GM19351 (cell line): Measurements from ENCODE around the gene PCBP3.
"Not testable (repeated sequence)": the region's sequence is repeated elsewhere in the genome, so short reads cannot be mapped to it uniquely, and the experiment has no call there.

Experiments
- ATAC-seq: cut with Tn5 transposase; IDR thresholded peaks from one replicate; pipeline ENCODE4 v1.9.1; 2021; ENCODE audit warnings: mild to moderate bottlenecking, moderate library complexity; ENCODE audit not compliant: unreplicated experiment

Gene PCBP3

GRCh38 chr21:45836694-45837670 lies 193.5 kb downstream of the PCBP3 start:
- ATAC-seq, result no peak

- ATAC-seq, result no peak
These were observed 194.4 kb downstream of the PCBP3 start for GRCh38 chr21:45837936-45838335.

GRCh38 chr21:45838634-45839033 lies 195.1 kb downstream of the PCBP3 start:
- no peak for ATAC-seq

GRCh38 chr21:45839274-45839673 lies 195.7 kb downstream of the PCBP3 start:
- ATAC-seq, result no peak

DNA sequence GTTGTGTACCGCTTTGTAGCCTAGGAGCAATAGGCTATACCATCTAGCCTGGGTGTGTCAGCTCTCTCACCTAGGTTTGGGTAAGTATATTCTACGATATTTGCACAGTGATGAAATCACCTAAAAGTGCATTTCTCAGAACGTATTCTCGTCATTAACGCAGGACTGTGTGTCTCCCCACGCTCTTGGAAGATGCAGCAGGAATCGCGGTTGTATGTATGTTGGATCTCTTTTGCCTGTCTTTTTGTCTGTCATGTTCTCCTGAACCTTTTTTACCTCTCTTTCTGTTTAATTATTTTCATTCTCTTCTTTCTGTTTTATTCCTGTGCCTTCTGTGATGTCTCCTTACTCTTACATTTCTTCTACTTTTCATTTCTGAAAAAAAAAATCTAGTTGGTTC lies 197.5 kb downstream of the PCBP3 start:
- no peak for ATAC-seq

- no peak for ATAC-seq
These were observed 199.9 kb downstream of the PCBP3 start for GRCh38 chr21:45843426-45843825.

GRCh38 chr21:45844181-45844580 lies 200.7 kb downstream of the PCBP3 start:
- ATAC-seq, result no peak

DNA sequence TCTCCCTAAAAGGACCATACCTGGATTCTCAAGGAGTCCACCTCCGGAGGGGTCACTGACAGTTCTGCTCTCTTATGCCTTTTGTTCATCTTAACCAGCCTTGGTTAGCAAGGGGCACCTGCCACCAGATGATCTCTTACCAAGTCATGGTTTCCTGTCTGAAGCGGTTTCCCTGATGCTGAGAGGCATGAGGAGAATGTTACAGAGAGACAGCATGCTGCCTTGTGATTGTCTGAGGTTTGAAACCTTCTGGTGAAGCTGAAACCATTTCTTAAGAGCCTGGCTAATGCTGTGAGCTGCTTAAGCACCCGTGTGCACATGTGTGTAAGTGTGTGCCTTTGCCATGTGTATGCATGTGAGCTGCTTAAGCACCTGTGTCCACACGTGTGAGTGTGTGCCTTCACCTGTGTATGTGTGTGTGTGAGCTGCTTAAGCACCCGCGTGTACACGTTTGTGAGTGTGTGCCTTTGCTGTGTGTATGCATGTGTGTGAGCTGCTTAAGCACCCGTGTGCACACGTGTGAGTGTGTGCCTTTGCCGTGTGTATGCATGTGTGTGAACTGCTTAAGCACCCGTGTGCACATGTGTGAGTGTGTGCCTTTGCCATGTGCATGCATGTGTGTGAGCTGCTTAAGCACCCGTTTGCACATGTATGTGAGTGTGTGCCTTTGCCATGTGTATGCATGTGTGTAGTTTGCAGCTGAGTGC lies 201.7 kb downstream of the PCBP3 start:
- no peak for ATAC-seq

GRCh38 chr21:45845770-45846090 lies 202.2 kb downstream of the PCBP3 start:
- ATAC-seq, result no peak

- no peak for ATAC-seq
These were observed 203.0 kb downstream of the PCBP3 start for GRCh38 chr21:45846373-45847160.

- ATAC-seq, result no peak
These were observed 204.3 kb downstream of the PCBP3 start for GRCh38 chr21:45847870-45848269.

GRCh38 chr21:45848331-45848730 lies 204.8 kb downstream of the PCBP3 start:
- no peak for ATAC-seq

GRCh38 chr21:45848805-45849204 lies 205.3 kb downstream of the PCBP3 start:
- ATAC-seq, result no peak

DNA sequence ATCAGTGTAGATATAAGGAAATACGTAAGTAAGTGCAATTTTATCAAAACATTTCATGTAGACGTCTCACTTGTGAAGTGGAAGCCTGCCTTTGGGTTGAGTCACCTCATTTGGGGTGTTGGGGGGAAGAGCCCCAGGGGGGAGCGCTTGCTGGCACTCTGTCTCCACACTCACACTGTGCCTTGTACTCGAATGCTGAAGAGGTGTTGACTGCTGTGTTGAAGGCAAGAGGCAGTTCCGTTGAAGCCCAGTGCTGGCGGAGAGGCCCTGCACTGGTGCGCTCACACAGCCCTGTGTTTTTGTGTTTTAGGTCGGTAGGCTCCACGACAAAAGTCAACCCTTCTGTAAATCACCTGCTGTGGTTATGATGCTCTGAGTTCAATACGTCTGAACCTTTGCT lies 206.1 kb downstream of the PCBP3 start:
- no peak for ATAC-seq

GRCh38 chr21:45850181-45850580 lies 206.7 kb downstream of the PCBP3 start:
- no peak for ATAC-seq

DNA sequence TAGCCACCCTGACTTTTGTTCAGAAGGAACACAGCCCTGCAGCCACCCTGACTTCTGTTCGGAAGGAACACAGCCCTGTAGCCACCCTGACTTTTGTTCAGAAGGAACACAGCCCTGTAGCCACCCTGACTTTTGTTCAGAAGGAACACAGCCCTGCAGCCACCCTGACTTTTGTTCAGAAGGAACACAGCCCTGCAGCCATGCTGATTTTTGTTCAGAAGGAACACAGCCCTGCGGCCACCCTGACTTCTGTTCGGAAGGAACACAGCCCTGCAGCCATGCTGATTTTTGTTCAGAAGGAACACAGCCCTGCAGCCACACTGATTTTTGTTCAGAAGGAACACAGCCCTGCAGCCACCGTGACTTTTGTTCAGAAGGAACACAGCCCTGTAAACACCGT lies 208.9 kb downstream of the PCBP3 start:
- ATAC-seq, result not testable (repeated sequence)

DNA sequence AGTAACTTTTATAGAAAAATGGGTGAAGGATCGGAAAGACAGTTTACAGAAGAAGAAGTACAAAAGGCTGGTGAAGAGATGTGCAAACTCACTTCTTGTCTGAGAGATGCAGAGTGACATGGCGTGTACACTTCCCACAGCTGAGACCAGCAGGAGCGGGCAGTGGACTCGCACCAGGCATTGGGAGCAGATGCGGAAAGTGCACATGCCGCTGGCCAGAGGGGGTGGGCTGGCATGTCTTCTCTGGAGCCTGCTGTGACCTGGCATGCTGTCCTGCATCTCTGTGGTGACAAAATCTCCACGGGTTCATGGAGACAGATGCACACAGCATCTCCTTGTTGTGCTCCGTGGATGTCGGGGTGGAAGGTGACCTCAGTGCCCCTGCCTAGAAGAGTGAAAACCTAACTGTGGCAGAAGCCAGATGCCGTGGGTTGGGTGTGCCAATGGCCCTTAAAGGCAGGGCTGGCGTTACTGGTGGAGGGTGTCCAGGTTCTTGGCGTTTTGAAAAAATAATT lies 209.4 kb downstream of the PCBP3 start:
- ATAC-seq, result no peak

DNA sequence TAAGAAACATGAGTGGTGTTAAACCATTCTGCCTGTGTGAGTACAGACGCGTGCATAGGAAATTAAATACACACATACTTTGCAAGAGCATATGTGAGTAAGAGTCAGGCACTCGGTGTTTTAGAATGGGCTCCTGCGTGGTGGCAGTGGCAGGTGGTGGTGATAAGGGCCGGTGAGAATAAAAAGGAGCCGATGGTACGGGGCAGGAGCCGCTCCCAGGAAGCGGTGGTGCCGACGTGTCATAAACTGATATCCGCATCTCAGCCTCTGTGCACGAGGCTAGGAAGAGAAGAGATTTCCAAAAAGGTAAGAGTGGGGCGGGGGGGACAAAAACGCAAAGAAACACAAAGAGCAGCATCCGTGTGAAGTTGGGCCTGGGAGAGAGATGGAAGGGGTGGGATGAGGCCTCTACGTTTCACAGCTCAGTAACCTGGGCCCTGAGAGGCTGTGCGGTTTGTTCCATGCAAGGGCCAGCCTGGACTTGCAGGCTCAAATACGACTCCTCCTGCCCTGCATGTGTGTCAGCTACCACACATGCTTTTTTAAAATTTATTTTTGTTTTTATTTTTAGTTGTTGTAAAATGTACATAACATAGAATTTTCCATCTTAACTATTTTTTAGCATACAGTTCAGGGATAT lies 210.3 kb downstream of the PCBP3 start:
- ATAC-seq, result no peak

DNA sequence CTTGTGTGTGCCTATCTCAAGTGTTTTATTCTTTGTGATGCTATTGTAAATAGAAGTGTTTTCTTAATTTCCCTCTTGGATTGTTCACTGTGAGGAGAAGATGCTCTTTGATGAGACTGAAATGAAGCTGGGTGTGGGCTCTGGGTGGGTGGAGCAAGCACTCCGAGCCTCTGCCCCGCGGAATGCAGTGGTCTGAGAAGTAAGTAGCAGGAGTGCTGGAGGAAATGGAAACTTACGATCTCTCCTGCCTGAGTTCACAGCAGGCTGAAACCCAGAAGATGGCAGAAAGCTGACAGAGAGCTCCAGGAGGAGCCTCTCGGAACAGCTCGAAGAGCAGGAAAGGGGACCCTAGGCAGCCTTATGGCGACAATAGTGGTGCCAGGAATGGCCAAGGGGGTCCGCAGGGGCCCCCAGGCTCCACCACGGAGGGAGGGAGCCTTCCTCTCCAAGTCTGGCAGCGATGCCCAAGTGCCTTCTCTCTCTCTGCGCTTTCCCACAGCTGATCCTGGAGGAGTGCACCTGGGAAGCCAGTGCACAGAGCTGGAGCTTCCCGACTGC lies 211.2 kb downstream of the PCBP3 start:
- ATAC-seq, result no peak

- no peak for ATAC-seq
These were observed 211.8 kb downstream of the PCBP3 start for GRCh38 chr21:45855248-45855811.
